Measurements from ENCODE around the gene UBAP1.

DNA sequence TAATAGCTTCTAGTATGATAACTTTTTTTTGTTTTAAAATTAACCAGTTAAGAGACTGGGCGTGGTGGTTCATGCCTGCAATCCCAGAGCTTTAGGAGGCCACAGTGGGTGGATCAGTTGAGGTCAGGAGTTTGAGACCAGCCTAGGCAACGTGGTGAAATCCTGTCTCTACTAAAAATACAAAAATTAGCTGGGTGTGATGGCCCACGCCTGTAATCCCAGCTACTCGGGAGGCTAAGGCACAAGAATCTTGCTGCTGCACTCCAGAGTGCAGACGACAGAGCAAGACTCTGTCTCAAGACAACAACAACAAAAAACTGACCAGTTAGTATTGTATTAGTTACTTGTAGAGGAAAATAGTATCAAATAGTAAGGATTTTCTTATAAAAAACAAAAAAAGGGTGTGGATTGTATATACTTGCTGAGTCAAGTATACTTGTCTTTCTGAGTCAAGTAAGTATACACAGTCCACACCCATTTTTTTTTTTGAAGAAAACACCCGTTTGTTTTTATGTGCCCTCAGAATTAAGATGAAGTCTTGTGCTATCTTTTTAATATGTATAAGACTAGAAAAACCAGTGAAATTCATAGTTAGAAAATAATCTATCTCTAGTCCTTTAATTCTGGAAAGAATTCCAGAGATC is 25.3 kb downstream of the UBAP1 start:
- no peak for TF ChIP-seq POLR2A (IDR thresholded peaks at IDR 0.05)
- TF ChIP-seq, protein P1, sequence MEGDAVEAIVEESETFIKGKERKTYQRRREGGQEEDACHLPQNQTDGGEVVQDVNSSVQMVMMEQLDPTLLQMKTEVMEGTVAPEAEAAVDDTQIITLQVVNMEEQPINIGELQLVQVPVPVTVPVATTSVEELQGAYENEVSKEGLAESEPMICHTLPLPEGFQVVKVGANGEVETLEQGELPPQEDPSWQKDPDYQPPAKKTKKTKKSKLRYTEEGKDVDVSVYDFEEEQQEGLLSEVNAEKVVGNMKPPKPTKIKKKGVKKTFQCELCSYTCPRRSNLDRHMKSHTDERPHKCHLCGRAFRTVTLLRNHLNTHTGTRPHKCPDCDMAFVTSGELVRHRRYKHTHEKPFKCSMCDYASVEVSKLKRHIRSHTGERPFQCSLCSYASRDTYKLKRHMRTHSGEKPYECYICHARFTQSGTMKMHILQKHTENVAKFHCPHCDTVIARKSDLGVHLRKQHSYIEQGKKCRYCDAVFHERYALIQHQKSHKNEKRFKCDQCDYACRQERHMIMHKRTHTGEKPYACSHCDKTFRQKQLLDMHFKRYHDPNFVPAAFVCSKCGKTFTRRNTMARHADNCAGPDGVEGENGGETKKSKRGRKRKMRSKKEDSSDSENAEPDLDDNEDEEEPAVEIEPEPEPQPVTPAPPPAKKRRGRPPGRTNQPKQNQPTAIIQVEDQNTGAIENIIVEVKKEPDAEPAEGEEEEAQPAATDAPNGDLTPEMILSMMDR (IDR thresholded peaks at IDR 0.05 in 4 of 5, conservative IDR thresholded peaks at IDR 0.05 in 1 of 5) = no peak

All from gastrocnemius medialis (tissue), 4 donors.